ENCODE data around the gene FAM171A1. TPM values are rescaled to one million over a fixed set of nuclear protein-coding genes. Genes with fewer than 3 reads are reported as not detected.
"Not testable (repeated sequence)": the region's sequence is repeated elsewhere in the genome, so short reads cannot be mapped to it uniquely, and the experiment has no call there.

Gene FAM171A1
- total RNA-seq, result 1 to 10 TPM; 3.2 to 8.0 (median 4.9) TPM
- 10 to 100 TPM; 13.7 to 14.5 TPM for polyA plus RNA-seq
- 10.8 reads per million, percentile 37 among the genes with 10 or more reads in this experiment for total RNA-seq

DNA sequence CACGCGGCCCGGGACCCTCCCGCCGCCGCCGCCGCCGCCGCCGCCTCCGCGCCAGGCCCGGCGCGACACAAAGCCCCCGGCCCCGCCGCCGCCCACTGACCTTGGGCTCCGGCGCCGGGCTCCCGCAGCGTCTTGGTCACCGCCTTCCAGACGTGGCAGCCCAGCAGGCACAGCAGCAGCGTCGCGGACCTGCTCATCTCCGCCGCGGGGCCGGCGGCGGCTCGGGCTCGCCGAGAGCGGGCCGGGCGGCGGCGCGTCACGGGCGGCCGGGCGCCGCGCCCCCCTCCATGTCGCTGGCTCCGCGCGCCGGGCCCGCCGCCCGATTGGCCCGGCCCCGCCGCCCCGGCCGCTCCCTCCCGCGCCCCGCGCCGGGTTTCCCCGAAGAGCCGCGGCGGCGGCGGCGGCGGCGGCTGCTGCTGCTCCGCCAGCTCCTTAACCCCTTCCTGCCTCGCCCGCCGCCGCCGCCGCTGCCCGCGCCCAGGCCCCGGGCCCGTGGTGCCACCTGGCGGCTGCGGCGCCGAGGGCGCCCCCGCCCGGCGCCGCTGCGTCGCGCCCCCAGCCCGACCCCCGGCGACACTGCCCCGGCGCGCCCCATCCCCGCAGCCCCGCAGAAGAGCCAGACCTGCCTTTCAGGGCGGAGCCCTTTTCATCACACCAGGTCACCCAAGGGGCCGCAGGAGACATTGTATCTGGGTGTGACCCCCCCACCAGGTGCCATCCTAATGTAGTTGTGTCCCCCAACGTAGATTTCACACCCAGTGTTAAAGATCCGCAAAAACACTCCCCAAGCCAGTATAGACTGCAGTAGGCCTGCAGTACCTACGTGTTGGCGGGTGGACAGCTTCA lies at the start of gene FAM171A1:
FAM171A1 (minus strand) TSS at position 434 of the 846 bp plus-strand sequence; CDS start at position 197, 237 bp downstream.
- Mint-ChIP-seq H3K4me3 (peak within 1 kb of the TSS; percentile 59 to 92 (median 83)), H3K27ac (peak within 1 kb of the TSS in 8 of 9 donors; percentile 18 to 89 (median 62)), H3K36me3 (no peaks in the 10 kb centered on the region), H3K9me3 (no peaks in the 10 kb centered on the region), H3K4me1 (peaks cover 4 to 12% (median 5%) of the 10 kb centered on the region in 7 donors), H3K27me3 (peaks cover 0 to 81% (median 6%) of the 10 kb centered on the region in 5 donors)
- DNase-seq (peak; percentile 37 to 71 (median 62)), ATAC-seq (peak; percentile 91)
- intact Hi-C loops (cut with micrococcal nuclease), result loop anchor here (1.0 to 10.0 kb wide), 12 partner anchors 106 to 874 kb away; partner anchors contain the start of genes NMT2 (in 1 of the 2), RPP38 (in 1 of the 2) and SUV39H2 (in 1 of the 2)
- peak within 1 kb of the TSS; percentile 21 for H3K27ac ChIP-seq (ENCODE audit: low read depth, low read length)
- H3K9me3 ChIP-seq (ENCODE audit: control insufficient read depth in 2 of 3, low read length in 3 of 3), result no peaks in the 10 kb centered on the region
- CTCF ChIA-PET, result interaction anchor here (0.9 kb wide), 1 partner anchor 417 kb away, joined by 3 read pairs; the partner anchor contains the start of gene DCLRE1C
- H3K36me3 ChIP-seq (ENCODE audit: control insufficient read depth in 2 of 3, insufficient read depth in 3 of 3, low read length in 3 of 3), result no peaks in the 10 kb centered on the region
- H3K4me1 ChIP-seq (ENCODE audit: control insufficient read depth in 2 of 2, insufficient read depth in 2 of 2, low read length in 2 of 2), result peaks cover 3 to 5% of the 10 kb centered on the region in 2 donors
- peaks cover 0 to 9% of the 10 kb centered on the region in 2 donors for H3K27me3 ChIP-seq (ENCODE audit: control insufficient read depth in 2 of 2, insufficient read depth in 2 of 2, low read length in 2 of 2)
- POLR2A ChIA-PET, result interaction anchor here (1.3 kb wide), 1 partner anchor 209 kb away, joined by 4 read pairs; no protein-coding TSS in a partner anchor
- peak within 1 kb of the TSS; percentile 47 for H3K4me3 ChIP-seq (ENCODE audit: low read length)

DNA sequence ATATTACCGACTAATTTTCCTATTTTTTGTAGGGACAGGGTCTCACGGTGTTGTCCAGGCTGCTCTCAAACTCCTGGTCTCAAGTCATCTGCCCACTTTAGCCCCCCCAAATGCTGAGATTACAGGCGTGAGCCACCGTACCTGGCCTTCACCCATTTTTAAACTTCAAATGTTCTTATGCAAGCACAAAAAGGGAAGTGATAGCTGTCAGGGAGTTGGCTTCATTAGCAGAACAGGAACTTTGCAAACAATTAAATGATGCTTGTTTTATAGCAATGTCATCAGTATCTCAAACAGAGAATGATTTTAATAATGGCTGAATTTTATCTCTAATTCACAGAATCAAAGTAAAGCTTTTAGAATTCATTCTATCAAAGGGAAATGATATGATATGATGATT lies 49.8 kb upstream of the FAM171A1 start:
- H3K27ac ChIP-seq (ENCODE audit: low read depth, low read length), result no peak overlapping the region
- DNase-seq (no peak), ATAC-seq (no peak)
- no peak overlapping the region for H3K4me3 ChIP-seq (ENCODE audit: low read length)
- peaks cover 0 to 37% (median 11%) of the 10 kb centered on the region in 5 donors for H3K27me3 Mint-ChIP-seq
- CTCF ChIA-PET, result no interaction called here
- H3K9me3 ChIP-seq (ENCODE audit: control insufficient read depth in 2 of 3, low read length in 3 of 3), result no peaks in the 10 kb centered on the region
- no peaks in the 10 kb centered on the region for H3K36me3 Mint-ChIP-seq
- no peak overlapping the region for H3K27ac Mint-ChIP-seq
- no peaks in the 10 kb centered on the region for H3K4me1 ChIP-seq (ENCODE audit: control insufficient read depth in 2 of 2, insufficient read depth in 2 of 2, low read length in 2 of 2)
- no peaks in the 10 kb centered on the region for H3K36me3 ChIP-seq (ENCODE audit: control insufficient read depth in 2 of 3, insufficient read depth in 3 of 3, low read length in 3 of 3)
- H3K27me3 ChIP-seq (ENCODE audit: control insufficient read depth in 2 of 2, insufficient read depth in 2 of 2, low read length in 2 of 2), result no peaks in the 10 kb centered on the region
- intact Hi-C loops (cut with micrococcal nuclease), result no loop called here
- no peak overlapping the region for H3K4me3 Mint-ChIP-seq
- peaks cover 0 to 1% (median 0%) of the 10 kb centered on the region in 7 donors for H3K4me1 Mint-ChIP-seq
- POLR2A ChIA-PET, result no interaction called here
- peaks cover 0 to 12% (median 0%) of the 10 kb centered on the region in 11 donors for H3K9me3 Mint-ChIP-seq

GRCh38 chr10:15419279-15419874 lies 48.3 kb upstream of the FAM171A1 start:
- H3K27ac ChIP-seq (ENCODE audit: low read depth, low read length), result no peak overlapping the region
- H3K27me3 ChIP-seq (ENCODE audit: control insufficient read depth in 2 of 2, insufficient read depth in 2 of 2, low read length in 2 of 2), result no peaks in the 10 kb centered on the region
- H3K4me3 ChIP-seq (ENCODE audit: low read length), result no peak overlapping the region
- CTCF ChIA-PET, result interaction anchor here (0.7 to 1.1 kb wide), 3 partner anchors 11 to 106 kb away, joined by 3 to 4 read pairs (median 3); no protein-coding TSS in a partner anchor
- Mint-ChIP-seq H3K4me3 (no peak overlapping the region), H3K4me1 (peaks cover 0 to 1% (median 0%) of the 10 kb centered on the region in 7 donors), H3K27ac (no peak overlapping the region), H3K9me3 (peaks cover 0 to 13% (median 0%) of the 10 kb centered on the region in 11 donors), H3K27me3 (peaks cover 0 to 39% (median 11%) of the 10 kb centered on the region in 5 donors), H3K36me3 (no peaks in the 10 kb centered on the region)
- no peaks in the 10 kb centered on the region for H3K36me3 ChIP-seq (ENCODE audit: control insufficient read depth in 2 of 3, insufficient read depth in 3 of 3, low read length in 3 of 3)
- no peaks in the 10 kb centered on the region for H3K4me1 ChIP-seq (ENCODE audit: control insufficient read depth in 2 of 2, insufficient read depth in 2 of 2, low read length in 2 of 2)
- intact Hi-C loops (cut with micrococcal nuclease), result no loop called here
- ATAC-seq (peak; percentile 51), DNase-seq (peak in 6 of 9 donors; percentile 16 to 34 (median 22))
- POLR2A ChIA-PET, result no interaction called here
- no peaks in the 10 kb centered on the region for H3K9me3 ChIP-seq (ENCODE audit: control insufficient read depth in 2 of 3, low read length in 3 of 3)

- Histone ChIP-seq H3K4me3 (ENCODE audit: low read length) (no peak overlapping the region), H3K36me3 (ENCODE audit: control insufficient read depth in 2 of 3, insufficient read depth in 3 of 3, low read length in 3 of 3) (no peaks in the 10 kb centered on the region), H3K27ac (ENCODE audit: low read depth, low read length) (no peak overlapping the region), H3K9me3 (ENCODE audit: control insufficient read depth in 2 of 3, low read length in 3 of 3) (no peaks in the 10 kb centered on the region), H3K27me3 (ENCODE audit: control insufficient read depth in 2 of 2, insufficient read depth in 2 of 2, low read length in 2 of 2) (no peaks in the 10 kb centered on the region), H3K4me1 (ENCODE audit: control insufficient read depth in 2 of 2, insufficient read depth in 2 of 2, low read length in 2 of 2) (no peaks in the 10 kb centered on the region)
- Mint-ChIP-seq H3K9me3 (peaks cover 0 to 13% (median 0%) of the 10 kb centered on the region in 11 donors), H3K27ac (no peak overlapping the region), H3K36me3 (no peaks in the 10 kb centered on the region), H3K4me3 (no peak overlapping the region), H3K27me3 (peaks cover 3 to 31% (median 9%) of the 10 kb centered on the region in 5 donors), H3K4me1 (peaks cover 0 to 1% (median 0%) of the 10 kb centered on the region in 7 donors)
- DNase-seq (no peak), ATAC-seq (no peak)
- intact Hi-C loops (cut with micrococcal nuclease), result no loop called here
- CTCF ChIA-PET, result no interaction called here
- POLR2A ChIA-PET, result no interaction called here
Observed at GRCh38 chr10:15416034-15416433, 44.9 kb upstream of the FAM171A1 start.

DNA sequence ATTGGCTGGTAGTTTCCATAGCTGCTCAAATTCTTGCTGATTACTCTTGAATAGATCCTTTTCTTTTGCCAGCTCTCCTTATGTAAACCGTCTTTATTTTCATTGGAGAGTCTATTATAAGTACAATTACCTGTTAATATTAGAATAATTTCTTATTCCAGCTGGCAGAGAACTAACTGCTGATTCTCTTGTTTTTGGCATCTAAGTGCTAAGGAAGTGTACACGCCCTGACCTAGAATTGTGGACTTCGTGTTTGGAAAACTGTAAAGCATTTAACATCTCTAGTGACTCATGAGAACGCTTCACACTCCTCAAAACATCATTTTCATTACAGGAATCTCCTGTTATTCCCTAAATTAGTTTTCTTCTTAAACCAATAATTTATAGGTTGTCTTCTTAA lies 39.9 kb upstream of the FAM171A1 start:
- H3K27me3 Mint-ChIP-seq, result peaks cover 9 to 21% (median 11%) of the 10 kb centered on the region in 5 donors
- Histone ChIP-seq H3K36me3 (ENCODE audit: control insufficient read depth in 2 of 3, insufficient read depth in 3 of 3, low read length in 3 of 3) (no peaks in the 10 kb centered on the region), H3K4me3 (ENCODE audit: low read length) (no peak overlapping the region), H3K9me3 (ENCODE audit: control insufficient read depth in 2 of 3, low read length in 3 of 3) (no peaks in the 10 kb centered on the region), H3K27me3 (ENCODE audit: control insufficient read depth in 2 of 2, insufficient read depth in 2 of 2, low read length in 2 of 2) (peaks cover 0 to 3% of the 10 kb centered on the region in 2 donors), H3K27ac (ENCODE audit: low read depth, low read length) (no peak overlapping the region), H3K4me1 (ENCODE audit: control insufficient read depth in 2 of 2, insufficient read depth in 2 of 2, low read length in 2 of 2) (no peaks in the 10 kb centered on the region)
- H3K9me3 Mint-ChIP-seq, result peaks cover 0 to 4% (median 0%) of the 10 kb centered on the region in 11 donors
- ChIA-PET POLR2A (no interaction called here), CTCF (interaction anchor here (0.6 kb wide), 1 partner anchor 17 kb away, joined by 4 read pairs; no protein-coding TSS in a partner anchor)
- no peaks in the 10 kb centered on the region for H3K36me3 Mint-ChIP-seq
- intact Hi-C loops (cut with micrococcal nuclease), result no loop called here
- ATAC-seq, result no peak
- no peak for DNase-seq
- no peak overlapping the region for H3K27ac Mint-ChIP-seq
- no peak overlapping the region for H3K4me3 Mint-ChIP-seq
- no peaks in the 10 kb centered on the region for H3K4me1 Mint-ChIP-seq

DNA sequence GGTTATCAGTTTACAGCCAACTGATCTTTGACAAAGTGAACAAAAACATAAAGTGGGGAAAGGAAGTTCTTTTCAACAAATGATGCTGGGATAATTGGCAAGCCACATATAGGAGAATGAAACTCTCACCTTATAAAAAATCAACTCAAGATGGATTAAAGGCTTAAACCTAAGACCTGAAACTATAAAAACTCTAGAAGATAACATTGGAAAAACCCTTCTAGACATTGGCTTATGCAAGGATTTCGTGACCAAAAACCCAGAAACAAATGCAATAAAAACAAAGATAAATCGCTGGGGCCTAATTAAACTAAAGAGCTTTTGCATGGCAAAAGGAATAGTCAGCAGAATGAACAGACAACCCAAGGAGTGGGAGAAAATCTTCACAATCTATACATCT lies 38.3 kb upstream of the FAM171A1 start:
- H3K4me1 ChIP-seq (ENCODE audit: control insufficient read depth in 2 of 2, insufficient read depth in 2 of 2, low read length in 2 of 2); H3K4me3 ChIP-seq (ENCODE audit: low read length); CTCF ChIA-PET; H3K27me3 ChIP-seq (ENCODE audit: control insufficient read depth in 2 of 2, insufficient read depth in 2 of 2, low read length in 2 of 2); H3K27ac ChIP-seq (ENCODE audit: low read depth, low read length); H3K9me3 Mint-ChIP-seq; H3K9me3 ChIP-seq (ENCODE audit: control insufficient read depth in 2 of 3, low read length in 3 of 3); H3K4me1 Mint-ChIP-seq; H3K27ac Mint-ChIP-seq; ATAC-seq; H3K4me3 Mint-ChIP-seq; POLR2A ChIA-PET; H3K36me3 Mint-ChIP-seq; intact Hi-C loops (cut with micrococcal nuclease); DNase-seq; H3K36me3 ChIP-seq (ENCODE audit: control insufficient read depth in 2 of 3, insufficient read depth in 3 of 3, low read length in 3 of 3): not testable (repeated sequence)
- H3K27me3 Mint-ChIP-seq, result peaks cover 6 to 25% (median 10%) of the 10 kb centered on the region in 5 donors
